ENCODE measurements around the gene HOXB4. TPM values are rescaled to one million over a fixed set of nuclear protein-coding genes. Genes with fewer than 3 reads are reported as not detected.

The HOXB4 gene
- total RNA-seq, 2 experiments from 2014 or later = 1.7 to 2.0 TPM

DNA sequence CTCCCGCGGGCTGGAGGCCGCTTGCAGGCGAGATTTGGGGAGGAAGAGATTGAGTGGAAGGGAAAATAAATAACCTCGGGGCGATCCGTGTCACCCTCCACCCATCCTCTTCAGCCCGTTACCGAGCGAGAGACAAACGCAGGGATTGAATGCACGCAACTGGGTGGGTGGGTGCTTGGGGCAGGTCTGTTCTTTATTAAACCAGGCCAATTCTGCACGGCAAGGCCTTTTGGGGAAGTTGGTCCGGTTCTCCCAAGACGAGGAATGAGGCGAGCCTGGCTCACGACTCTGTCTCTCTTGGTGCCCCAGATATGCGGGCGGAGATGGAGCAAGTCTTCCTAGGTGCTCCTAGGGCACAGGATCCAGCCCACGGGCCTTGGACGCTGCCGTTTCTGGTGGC, 33.1 kb upstream of the HOXB4 start:
- intact Hi-C loops (cut with micrococcal nuclease) = loop anchor here (10.0 kb wide), 1 partner anchor 114 kb away; the partner anchor contains the start of genes HOXB13, PRAC1 and PRAC2
- POLR2A ChIA-PET = no interaction called here
- DNase-seq (no peak), ATAC-seq (no peak)
- H3K4me1 Mint-ChIP-seq (ENCODE audit: low read depth) = peaks cover 30% of the 10 kb centered on the region
- no peaks in the 10 kb centered on the region for H3K9me3 Mint-ChIP-seq
- CTCF ChIA-PET = no interaction called here
- H3K27me3 Mint-ChIP-seq = peaks cover 78% of the 10 kb centered on the region
- no peaks in the 10 kb centered on the region for H3K36me3 Mint-ChIP-seq (ENCODE audit: low read depth)
- H3K27ac Mint-ChIP-seq = peak overlapping the region; percentile 63
- TF ChIP-seq, protein P1, sequence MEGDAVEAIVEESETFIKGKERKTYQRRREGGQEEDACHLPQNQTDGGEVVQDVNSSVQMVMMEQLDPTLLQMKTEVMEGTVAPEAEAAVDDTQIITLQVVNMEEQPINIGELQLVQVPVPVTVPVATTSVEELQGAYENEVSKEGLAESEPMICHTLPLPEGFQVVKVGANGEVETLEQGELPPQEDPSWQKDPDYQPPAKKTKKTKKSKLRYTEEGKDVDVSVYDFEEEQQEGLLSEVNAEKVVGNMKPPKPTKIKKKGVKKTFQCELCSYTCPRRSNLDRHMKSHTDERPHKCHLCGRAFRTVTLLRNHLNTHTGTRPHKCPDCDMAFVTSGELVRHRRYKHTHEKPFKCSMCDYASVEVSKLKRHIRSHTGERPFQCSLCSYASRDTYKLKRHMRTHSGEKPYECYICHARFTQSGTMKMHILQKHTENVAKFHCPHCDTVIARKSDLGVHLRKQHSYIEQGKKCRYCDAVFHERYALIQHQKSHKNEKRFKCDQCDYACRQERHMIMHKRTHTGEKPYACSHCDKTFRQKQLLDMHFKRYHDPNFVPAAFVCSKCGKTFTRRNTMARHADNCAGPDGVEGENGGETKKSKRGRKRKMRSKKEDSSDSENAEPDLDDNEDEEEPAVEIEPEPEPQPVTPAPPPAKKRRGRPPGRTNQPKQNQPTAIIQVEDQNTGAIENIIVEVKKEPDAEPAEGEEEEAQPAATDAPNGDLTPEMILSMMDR (IDR thresholded peaks at IDR 0.05) = no peak
- H3K4me3 Mint-ChIP-seq = peak overlapping the region; percentile 88

DNA sequence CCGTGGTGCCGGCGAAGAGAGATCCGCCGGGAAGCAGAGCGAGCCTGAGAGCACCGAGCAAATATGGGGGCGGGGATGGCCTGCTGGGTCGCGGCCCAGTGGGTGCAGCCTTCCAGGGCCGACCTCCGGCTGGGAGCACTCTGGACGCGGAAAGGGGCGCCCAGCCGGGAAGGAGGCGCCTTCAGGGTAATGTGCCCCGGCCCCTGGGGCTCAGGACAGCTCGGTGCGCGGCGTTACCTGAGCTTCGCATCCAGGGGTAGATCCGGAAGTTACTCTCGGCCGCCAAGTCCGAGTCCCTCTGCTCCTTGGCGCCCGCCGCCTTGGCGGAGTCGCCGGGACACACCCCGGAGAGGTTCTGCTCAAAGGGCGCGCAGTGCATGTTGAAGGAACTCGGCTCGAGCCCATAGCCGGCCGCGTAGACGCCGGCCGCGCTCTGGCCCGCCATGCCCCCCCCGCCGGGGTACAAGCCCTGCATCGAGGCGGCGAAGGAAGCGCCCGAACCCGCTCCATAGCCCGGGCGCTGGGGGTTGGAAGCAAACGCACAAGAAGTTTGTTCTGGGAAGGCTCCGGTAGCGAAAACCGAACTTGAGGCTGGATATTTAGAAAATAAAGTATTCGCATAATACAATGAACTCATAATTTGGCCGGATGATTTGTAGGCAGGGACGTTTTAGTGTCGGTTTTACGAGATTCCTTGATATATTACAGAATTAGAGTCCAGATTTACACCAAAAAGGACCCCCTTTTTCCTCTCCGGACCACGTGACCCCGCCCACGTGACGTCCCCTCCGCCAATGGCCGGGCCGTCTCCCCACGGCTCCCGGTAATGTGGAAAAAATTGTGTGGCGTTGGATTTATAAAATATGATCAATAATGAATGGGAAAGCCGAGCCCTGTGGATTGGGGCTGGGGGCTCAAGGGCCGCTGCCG, 32.4 kb upstream of the HOXB4 start, which contains the start of gene HOXB7:
HOXB7 (minus strand) TSS at position 736 of the 930 bp plus-strand sequence; CDS start at position 637, 99 bp downstream.
- H3K4me3 Mint-ChIP-seq = peak within 1 kb of the TSS; percentile 88
- peaks cover 73% of the 10 kb centered on the region for H3K27me3 Mint-ChIP-seq
- DNase-seq (peak; percentile 81), ATAC-seq (peak; percentile 29)
- POLR2A ChIA-PET = interaction anchor here (1.0 kb wide), 1 partner anchor 15 kb away, joined by 4 read pairs; no protein-coding TSS in a partner anchor
- no peaks in the 10 kb centered on the region for H3K36me3 Mint-ChIP-seq (ENCODE audit: low read depth)
- TF ChIP-seq, protein P1 (IDR thresholded peaks at IDR 0.05) = no peak
- CTCF ChIA-PET = interaction anchor here (0.6 to 6.3 kb wide), 6 partner anchors 16 to 302 kb away, joined by 3 to 45 read pairs (median 4); partner anchors contain the start of gene HOXB5
- no peaks in the 10 kb centered on the region for H3K9me3 Mint-ChIP-seq
- peaks cover 30% of the 10 kb centered on the region for H3K4me1 Mint-ChIP-seq (ENCODE audit: low read depth)
- intact Hi-C loops (cut with micrococcal nuclease) = loop anchor here (10.0 kb wide), 1 partner anchor 114 kb away; the partner anchor contains the start of genes HOXB13, PRAC1 and PRAC2
- H3K27ac Mint-ChIP-seq = peak within 1 kb of the TSS; percentile 63

DNA sequence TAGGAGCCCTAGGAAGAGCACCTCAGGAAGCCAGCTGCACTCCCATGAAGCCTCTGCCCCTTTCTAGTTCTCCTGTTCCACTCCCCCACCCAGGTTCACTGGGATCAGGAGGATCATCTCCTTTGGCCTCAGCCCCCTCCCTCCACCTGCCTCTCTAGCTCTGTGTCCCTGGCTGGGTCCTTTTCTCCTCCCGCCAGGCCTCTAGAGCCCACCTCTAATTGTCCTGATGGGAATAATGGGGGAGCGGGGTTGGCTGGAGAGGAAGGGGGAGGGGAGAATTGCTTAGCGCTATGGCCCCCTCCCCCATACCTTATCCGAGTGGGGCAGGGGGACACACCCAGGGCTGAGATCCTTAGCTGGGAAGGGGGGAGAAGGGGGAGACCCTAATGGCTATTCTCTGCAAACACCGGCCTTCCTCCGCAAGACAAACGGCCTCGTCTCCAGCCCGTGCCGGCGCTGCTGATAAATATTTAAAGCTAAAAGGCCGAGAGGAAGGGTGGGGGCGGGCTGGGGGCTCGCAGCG, 31.7 kb upstream of the HOXB4 start:
- Mint-ChIP-seq H3K9me3 (no peaks in the 10 kb centered on the region), H3K36me3 (ENCODE audit: low read depth) (no peaks in the 10 kb centered on the region), H3K27me3 (peaks cover 70% of the 10 kb centered on the region), H3K4me1 (ENCODE audit: low read depth) (peaks cover 25% of the 10 kb centered on the region), H3K4me3 (peak overlapping the region; percentile 88), H3K27ac (no peak overlapping the region)
- ChIA-PET POLR2A (interaction anchor here (0.8 to 1.0 kb wide), 2 partner anchors 15 to 27 kb away, joined by 3 to 4 read pairs; no protein-coding TSS in a partner anchor), CTCF (interaction anchor here (0.6 to 6.3 kb wide), 9 partner anchors 9 to 302 kb away, joined by 3 to 45 read pairs (median 3); partner anchors contain the start of gene HOXB5)
- no peak for DNase-seq
- TF ChIP-seq, protein P1 (IDR thresholded peaks at IDR 0.05) = no peak
- ATAC-seq = no peak
- intact Hi-C loops (cut with micrococcal nuclease) = loop anchor here (10.0 kb wide), 1 partner anchor 115 kb away; the partner anchor contains the start of genes HOXB13, PRAC1 and PRAC2

DNA sequence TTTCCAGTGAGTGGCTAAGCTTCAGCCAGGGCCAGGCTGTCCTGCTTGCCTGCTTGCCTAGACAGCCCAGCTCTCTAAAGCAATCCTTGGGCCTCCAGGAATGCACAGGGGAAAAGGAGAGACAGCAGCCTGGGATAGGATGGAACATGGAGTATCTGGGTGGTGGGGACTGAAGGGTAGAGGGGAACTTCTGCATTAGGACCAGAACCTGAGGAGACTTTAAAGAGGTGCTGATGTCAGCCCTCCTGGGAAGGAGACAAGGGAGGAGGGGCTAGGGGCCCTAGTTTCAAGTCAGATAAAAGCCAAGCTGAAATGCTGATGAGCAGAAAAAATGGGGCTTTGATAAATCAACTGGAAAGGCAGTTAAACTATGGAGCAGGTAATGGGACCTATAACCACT, 30.9 kb upstream of the HOXB4 start:
- no peak overlapping the region for H3K4me3 Mint-ChIP-seq
- ATAC-seq (no peak), DNase-seq (no peak)
- no peaks in the 10 kb centered on the region for H3K36me3 Mint-ChIP-seq (ENCODE audit: low read depth)
- TF ChIP-seq, protein P1 (IDR thresholded peaks at IDR 0.05) = no peak
- H3K4me1 Mint-ChIP-seq (ENCODE audit: low read depth) = peaks cover 22% of the 10 kb centered on the region
- peaks cover 73% of the 10 kb centered on the region for H3K27me3 Mint-ChIP-seq
- POLR2A ChIA-PET = interaction anchor here (0.8 to 1.5 kb wide), 3 partner anchors 14 to 53 kb away, joined by 3 read pairs; no protein-coding TSS in a partner anchor
- H3K9me3 Mint-ChIP-seq = no peaks in the 10 kb centered on the region
- CTCF ChIA-PET = interaction anchor here (1.1 to 6.3 kb wide), 6 partner anchors 8 to 301 kb away, joined by 3 to 45 read pairs (median 4); partner anchors contain the start of gene HOXB5
- H3K27ac Mint-ChIP-seq = no peak overlapping the region
- intact Hi-C loops (cut with micrococcal nuclease) = no loop called here

Data from activated CD8-positive, alpha-beta T cell treated with anti-CD3 and anti-CD28 coated beads for 36 hours (primary cell).